Activated T-helper 1 cell treated with Interleukin-2 at 50 U/mL for 16 hours (primary cell): ENCODE results near the gene CPNE2.

Experiments
- DNase-seq: peaks from one replicate; pipeline ENCODE4 v3.0.0-alpha.2; 2020; ENCODE audit warnings: low read depth

CPNE2 gene

GRCh38 chr16:57144027-57144426 lies 51.6 kb downstream of the CPNE2 start:
- no peak for DNase-seq

- DNase-seq: no peak
These were observed 53.0 kb downstream of the CPNE2 start for GRCh38 chr16:57145046-57146021.

- no peak for DNase-seq
These were observed 53.8 kb downstream of the CPNE2 start for GRCh38 chr16:57146040-57146647.

GRCh38 chr16:57146735-57147134 lies 54.4 kb downstream of the CPNE2 start:
- no peak for DNase-seq

- DNase-seq: no peak
These were observed 55.2 kb downstream of the CPNE2 start for GRCh38 chr16:57147381-57148221.

GRCh38 chr16:57148481-57148880 lies 56.1 kb downstream of the CPNE2 start:
- DNase-seq: no peak

- DNase-seq: no peak
These were observed 57.0 kb downstream of the CPNE2 start for GRCh38 chr16:57149391-57149790.

- no peak for DNase-seq
These were observed 58.4 kb downstream of the CPNE2 start for GRCh38 chr16:57150682-57151330.

- no peak for DNase-seq
These were observed 59.0 kb downstream of the CPNE2 start for GRCh38 chr16:57151369-57151768.

GRCh38 chr16:57152096-57153093 lies 60.0 kb downstream of the CPNE2 start:
- no peak for DNase-seq

GRCh38 chr16:57153841-57154240 lies 61.5 kb downstream of the CPNE2 start:
- no peak for DNase-seq

- no peak for DNase-seq
These were observed 63.4 kb downstream of the CPNE2 start for GRCh38 chr16:57155702-57156350.

- DNase-seq: no peak
These were observed 63.9 kb downstream of the CPNE2 start for GRCh38 chr16:57156351-57156703.

- no peak for DNase-seq
These were observed 65.2 kb downstream of the CPNE2 start for GRCh38 chr16:57157533-57157932.

GRCh38 chr16:57159447-57159846 lies 67.1 kb downstream of the CPNE2 start:
- no peak for DNase-seq

- no peak for DNase-seq
These were observed 71.5 kb downstream of the CPNE2 start for GRCh38 chr16:57163842-57164241.

GRCh38 chr16:57165483-57165882 lies 73.1 kb downstream of the CPNE2 start:
- no peak for DNase-seq

- DNase-seq: no peak
These were observed 73.6 kb downstream of the CPNE2 start for GRCh38 chr16:57165938-57166337.

GRCh38 chr16:57166451-57166850 lies 74.1 kb downstream of the CPNE2 start:
- no peak for DNase-seq

GRCh38 chr16:57166951-57167350 lies 74.6 kb downstream of the CPNE2 start:
- no peak for DNase-seq
